Glomerular visceral epithelial cell (primary cell): ENCODE data around the gene MECP2.

Source experiments
- DNase-seq: peaks from one replicate; pipeline ENCODE4 v3.0.0-alpha.2; 2016; ENCODE audit errors: extremely low spot score

MECP2 gene

GRCh38 chrX:154061801-154062200 lies 35.7 kb downstream of the MECP2 start:
- no peak for DNase-seq

GRCh38 chrX:154059729-154060245 lies 37.7 kb downstream of the MECP2 start:
- no peak for DNase-seq

- no peak for DNase-seq
Measured at GRCh38 chrX:154059231-154059630, 38.3 kb downstream of the MECP2 start.

DNA sequence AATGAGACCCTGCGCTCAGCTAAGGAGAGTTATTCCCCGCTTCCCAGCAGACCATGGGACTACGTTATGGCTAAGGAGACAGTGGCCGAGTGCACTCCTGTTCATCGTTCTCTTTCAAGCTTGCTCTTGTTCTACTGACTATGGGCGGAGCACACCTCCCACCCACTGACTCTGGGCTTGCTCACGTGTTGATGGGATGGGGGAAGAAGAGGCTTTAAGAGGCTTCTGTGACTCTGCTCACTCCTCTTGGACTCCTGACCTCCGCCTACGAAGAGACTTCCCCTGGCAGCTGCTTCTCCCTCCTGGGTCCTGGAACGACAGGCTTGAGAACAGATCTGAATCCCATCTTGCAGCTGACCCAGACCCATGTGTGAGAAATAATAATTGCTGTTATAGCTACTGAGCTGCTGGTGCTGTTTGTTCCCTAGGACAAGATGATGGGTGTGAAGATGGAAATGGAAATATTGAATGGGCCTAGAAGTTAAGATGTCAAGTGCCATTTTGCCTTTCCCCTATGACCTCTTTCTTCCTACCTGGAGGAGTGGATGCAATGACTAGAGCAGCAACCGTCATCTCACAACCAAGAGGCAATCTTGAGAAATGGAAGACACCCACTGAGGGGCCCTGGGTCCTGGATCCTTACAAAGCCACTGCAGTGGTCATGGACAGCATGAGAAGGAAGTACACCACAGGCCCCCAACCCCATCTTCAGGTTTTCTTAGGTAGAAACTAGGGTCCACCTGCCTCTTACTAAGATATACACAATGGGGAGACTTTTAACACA lies 39.1 kb downstream of the MECP2 start:
- no peak for DNase-seq

GRCh38 chrX:154057791-154058190 lies 39.7 kb downstream of the MECP2 start:
- DNase-seq, result no peak

GRCh38 chrX:154056770-154057241 lies 40.7 kb downstream of the MECP2 start:
- DNase-seq, result no peak

DNA sequence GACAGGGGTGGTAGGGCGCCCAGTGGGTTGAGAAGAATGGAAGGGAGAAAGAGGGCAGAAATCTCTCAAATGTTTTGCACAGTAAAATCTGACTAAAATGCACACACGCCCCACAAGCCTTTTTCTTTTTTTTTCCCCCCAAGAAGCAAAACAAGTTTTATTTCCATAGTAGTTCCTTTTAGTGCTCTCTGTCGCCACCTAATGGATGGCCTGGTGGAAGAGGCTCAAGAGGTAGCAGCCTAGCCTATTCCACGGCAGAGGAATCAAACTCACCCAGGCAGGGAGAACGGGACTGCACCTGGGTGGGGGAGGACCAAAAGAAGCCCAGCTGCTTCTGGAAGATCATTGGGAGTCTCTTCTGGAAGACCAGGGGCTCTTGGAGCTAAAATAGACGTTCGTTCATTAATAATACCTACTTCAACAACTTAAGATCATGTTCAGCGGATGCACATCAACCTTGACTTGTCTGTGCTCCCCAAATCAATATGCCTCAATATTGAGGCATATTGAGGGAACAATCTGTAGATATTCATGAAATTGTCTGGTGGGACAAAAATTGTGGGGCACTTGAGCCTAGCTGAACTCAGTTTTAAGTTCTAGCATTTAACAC lies 46.2 kb downstream of the MECP2 start:
- peak; percentile 44 for DNase-seq

DNA sequence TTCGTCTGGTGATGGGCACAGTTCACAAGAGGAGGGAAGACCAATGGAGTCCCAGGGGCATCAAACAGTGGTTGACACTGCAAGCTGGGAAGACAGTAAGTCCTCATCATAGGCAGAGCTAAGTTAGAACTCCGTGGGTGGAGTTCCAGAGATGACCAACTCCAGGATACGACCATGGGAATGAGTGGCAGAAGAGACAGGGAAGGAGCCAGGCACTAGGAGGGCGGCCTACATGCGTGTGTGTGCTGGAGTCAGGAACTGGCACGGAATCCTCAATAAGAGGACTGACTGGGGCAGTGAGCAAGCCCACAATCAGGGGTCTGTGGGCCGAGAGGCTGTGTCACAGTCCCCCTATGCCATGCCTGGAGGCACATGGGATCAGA lies 47.4 kb downstream of the MECP2 start:
- no peak for DNase-seq

DNA sequence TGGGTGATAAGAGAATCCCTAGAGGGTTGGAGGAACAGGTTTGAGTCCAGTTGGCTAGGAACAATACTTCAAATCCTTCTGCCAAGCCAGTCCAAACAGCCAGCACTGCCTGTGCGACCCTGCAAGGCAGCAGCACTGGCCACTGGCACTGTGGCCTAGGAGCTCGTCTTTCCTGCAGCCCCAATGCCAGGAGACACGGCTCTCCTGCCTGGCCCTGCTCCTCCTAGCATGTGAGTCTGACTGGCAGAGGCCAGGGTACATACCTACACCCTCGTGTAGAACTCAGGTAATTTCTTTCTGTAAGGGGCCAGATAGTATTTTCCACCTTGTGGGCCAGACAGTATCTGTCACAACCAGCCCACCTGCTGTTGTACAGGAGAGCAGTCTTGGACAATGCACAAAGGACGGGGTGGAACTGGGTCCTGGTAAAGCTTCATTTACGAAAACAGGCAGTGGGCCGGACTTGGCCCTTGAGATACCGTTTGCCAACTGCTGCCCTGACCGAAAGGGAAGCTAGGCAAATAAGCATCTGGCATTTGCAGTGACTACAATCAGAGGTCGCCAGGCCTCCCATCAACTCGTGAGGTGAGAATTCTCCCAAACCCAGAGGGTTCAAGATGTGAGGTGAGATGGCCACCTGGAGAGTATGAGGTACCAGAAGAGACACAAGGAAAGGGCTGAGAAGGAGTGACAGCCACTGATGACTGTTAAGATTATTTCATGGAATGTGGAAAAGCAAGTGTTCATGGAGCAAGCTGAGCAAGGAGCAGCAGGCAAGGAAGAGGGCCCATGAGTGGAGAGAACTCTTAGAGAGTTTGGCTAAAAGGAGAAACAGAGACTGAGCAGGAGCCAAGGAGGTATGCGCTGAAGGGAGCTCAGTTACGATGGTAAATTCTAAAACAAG lies 48.1 kb downstream of the MECP2 start:
- no peak for DNase-seq

DNA sequence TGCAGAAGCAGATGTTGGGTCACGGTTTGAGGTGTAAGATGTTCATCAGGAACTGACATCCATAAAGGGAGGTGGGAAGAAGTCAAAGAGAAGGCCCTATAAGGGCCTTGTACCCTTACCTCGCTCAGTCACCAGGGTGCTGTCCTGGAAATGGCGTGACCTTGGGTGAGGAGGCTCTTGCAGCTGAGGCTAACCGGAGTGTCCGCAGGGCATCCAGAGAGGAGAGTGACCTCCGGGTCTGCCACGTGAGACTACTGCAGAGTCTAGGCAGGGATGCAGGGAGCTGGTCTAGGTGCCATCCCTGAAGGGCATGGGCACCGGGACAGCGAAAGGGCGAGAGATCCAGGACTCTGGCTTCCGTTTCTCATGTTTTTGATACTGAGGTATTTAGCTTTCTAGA lies 49.1 kb downstream of the MECP2 start:
- no peak for DNase-seq

- no peak for DNase-seq
Measured at GRCh38 chrX:154046940-154047610, 50.4 kb downstream of the MECP2 start.

GRCh38 chrX:154046031-154046781 lies 51.3 kb downstream of the MECP2 start:
- no peak for DNase-seq

DNA sequence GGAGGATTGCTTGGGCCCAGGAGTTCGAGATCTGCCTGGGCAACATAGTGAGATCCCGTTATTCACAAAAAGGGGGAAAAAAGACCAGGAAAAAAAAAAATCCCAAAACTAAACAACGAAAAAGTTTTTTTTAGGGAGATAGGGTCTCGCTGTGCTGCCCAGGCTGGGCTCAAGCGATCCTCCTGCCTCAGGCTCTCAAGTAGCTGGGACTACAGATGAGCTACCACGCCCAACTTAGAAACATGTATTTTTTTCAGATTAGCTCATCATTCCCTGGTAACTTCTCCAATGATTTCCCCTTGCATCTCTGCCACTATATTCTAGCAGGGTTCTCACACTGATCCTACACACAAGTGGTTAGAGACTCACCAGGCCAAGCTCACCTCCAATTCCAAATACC lies 53.4 kb downstream of the MECP2 start:
- no peak for DNase-seq

DNA sequence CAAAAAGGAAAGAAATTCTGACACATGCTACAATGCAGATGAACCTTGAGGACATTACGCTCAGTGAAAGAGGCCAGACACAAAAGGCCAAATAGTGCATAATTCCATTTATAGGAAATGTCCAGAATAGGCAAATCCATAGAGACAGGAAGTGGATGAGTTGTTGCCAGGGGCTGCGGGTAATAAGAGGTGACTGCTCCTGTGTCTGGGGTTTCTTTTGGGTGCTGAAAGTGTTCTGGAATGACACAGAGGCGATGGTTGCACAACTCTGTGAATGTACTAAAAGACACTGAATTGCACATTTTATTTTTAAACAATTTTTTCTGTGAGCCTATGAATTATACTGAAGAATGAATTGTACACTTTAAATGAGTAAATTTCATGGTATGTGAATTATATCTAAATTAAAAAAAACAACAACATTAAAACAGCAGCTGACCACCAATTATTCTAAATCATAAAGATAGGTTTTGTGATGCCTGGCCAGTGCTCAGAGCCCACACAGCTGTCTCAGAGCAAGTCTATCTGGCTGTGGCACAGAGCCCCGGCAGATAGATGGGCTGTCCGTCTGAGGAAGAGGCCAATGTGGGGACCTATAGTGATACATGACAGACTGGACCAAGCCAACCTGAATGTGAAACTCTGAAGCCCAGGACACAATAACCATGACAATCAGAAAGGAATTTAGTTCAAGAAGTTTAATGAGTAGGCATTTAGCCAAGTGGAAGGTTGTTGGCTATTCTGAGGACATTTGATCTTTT lies 54.3 kb downstream of the MECP2 start:
- DNase-seq, result no peak

GRCh38 chrX:154040863-154041262 lies 56.7 kb downstream of the MECP2 start:
- no peak for DNase-seq

DNA sequence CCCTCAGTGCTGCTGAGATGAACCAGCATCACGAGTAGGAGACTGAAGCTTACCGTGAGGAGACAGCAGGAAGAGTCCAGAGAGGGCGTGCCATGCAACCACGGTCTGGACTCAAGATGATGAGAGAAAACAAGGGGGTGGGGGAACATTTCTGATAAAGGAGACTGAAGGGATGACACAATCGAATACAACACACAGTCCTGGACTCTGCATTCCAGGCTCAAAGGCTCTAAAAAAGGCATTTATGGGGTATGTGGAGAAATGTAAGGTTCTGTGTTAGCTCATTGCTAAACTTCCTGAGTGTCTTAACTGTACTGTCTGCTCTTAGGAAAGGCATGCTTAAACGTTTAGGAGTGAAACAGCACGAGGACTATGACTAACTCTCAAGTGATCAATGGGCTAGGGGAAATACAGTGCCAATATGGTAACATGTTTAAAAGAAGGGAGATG lies 57.2 kb downstream of the MECP2 start:
- DNase-seq, result no peak

- DNase-seq, result no peak
Measured at GRCh38 chrX:154039577-154039976, 57.9 kb downstream of the MECP2 start.

DNA sequence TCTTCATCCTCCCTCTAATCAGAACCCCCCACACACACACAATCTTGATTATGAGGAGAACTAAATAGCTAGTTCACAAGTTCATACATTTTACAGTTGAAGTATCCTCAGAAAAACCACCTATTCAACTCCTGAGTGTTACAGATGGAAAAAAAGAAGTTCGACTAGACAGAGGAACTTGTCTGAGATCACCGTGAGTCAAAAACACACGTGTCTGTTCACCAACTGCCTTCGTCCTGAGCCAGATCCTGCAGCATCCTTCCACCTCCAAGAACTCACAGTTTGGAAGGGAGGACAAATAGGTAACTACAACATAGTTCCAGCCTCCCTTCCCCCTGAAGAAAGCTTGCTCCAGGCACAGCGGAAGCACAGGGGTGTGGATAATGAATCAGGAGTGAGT lies 58.9 kb downstream of the MECP2 start:
- no peak for DNase-seq

- DNase-seq, result no peak
Measured at GRCh38 chrX:154037754-154038153, 59.8 kb downstream of the MECP2 start.

DNA sequence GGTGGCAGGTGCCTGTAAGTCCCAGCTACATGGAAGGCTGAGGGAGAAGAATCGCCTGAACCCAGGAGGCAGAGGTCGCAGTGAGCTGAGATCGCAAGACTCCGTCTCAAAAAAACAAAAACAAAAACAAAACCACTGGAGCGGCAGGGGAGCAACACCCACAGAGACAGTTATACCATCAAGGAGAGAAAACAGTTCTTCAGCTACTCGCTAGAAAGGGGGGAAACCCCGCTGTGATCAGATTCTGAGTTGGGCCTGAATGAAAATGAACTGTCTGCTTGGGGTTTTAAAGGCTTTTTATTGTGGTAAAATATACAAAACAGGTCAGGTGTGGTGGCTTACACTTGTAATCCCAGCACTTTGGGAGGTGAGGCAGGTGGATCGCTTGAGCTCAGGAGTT lies 61.0 kb downstream of the MECP2 start:
- DNase-seq, result no peak
